Measurements from ENCODE around the gene ACIN1. TPM values are rescaled to one million over a fixed set of nuclear protein-coding genes. Genes with fewer than 3 reads are reported as not detected.

The ACIN1 gene
- total RNA-seq, 1 experiment from 2014 or later: 179 TPM

DNA sequence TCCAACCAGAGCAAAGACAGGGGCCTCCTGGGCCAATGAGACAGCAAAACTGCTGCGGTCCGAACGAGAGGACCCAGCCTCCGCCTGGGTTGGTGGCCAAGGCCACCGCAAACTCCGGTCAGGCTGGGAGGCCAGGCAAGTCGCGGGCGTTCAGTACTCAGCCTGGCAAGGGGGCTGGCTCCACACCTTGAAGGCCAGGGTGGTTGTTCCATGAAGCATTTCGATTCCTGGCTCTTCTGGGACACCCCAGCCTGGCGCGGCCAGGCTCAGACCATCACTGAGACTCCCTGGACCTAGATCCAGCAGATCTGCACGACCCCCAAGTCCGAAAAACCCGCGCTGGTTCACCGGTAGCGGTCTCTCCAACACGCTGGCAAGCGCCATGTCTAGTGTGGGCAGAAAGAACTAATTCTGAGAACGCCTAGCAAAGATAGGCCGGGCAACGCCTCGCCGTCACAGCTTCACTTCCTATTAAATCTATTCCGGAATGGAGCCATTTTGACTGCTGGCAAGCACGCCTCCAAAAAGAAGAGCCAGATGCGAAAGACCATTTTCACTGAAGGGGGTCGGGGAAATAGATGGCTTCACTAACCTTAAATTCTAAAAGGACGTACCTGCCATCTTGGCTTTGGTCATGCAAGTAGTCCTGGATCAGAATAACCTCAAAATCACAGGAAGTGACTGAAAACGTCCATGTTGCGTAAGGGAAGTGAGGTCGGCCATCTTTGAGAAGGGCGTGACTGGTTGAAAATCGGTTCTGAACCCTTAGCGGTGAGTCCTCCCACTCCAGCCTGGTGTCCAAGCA, 60.2 kb downstream of the ACIN1 start, which contains the start of gene PSMB5:
Gene PSMB5 (minus strand): TSS at position 403 of the 805 bp plus-strand sequence. CDS start 19 bp downstream, at position 384.
- Histone ChIP-seq H3K27me3 (ENCODE audit: insufficient read depth, low read length) (no peaks in the 10 kb centered on the region), H3K4me3 (replicated peaks in 1 of 2; ENCODE audit: low read depth in 1 of 2, low read length in 2 of 2) (peak within 1 kb of the TSS; percentile 84 to 98), H3K4me1 (ENCODE audit: control insufficient read depth in 1 of 2, insufficient read depth in 2 of 2, low read length in 2 of 2) (peaks cover 10 to 18% of the 10 kb centered on the region in 2 experiments; a peak in 3 of 4 replicates), H3K9ac (ENCODE audit: low read length) (peak within 1 kb of the TSS; percentile 96), H2AFZ (ENCODE audit: low read depth, low read length, poor library complexity, severe bottlenecking) (peak within 1 kb of the TSS; percentile 54), H3K9me2 (ENCODE audit: insufficient read depth) (no peaks in the 10 kb centered on the region), H3K36me3 (ENCODE audit: control insufficient read depth in 1 of 2, insufficient read depth in 2 of 2, low read length in 2 of 2) (peaks cover 16 to 29% of the 10 kb centered on the region in 2 experiments), H3K9me3 (ENCODE audit: control insufficient read depth in 1 of 2, insufficient read depth in 1 of 2, low read depth in 1 of 2, low read length in 2 of 2) (no peaks in the 10 kb centered on the region), H3K79me2 (ENCODE audit: insufficient read depth, low read length) (peaks cover 41% of the 10 kb centered on the region), H3K4me2 (ENCODE audit: low read length) (peak within 1 kb of the TSS; percentile 51), H3K27ac (ENCODE audit: low read depth, low read length) (peak within 1 kb of the TSS; percentile 84), H4K20me1 (ENCODE audit: insufficient read depth) (no peaks in the 10 kb centered on the region)
- TF ChIP-seq TCF7L2 (IDR thresholded peaks at IDR 0.05; ENCODE audit: borderline replicate concordance, extremely low read depth, insufficient read depth, insufficient read length) (no peak), ZFX (IDR thresholded peaks at IDR 0.05) (peak; percentile 92), POLR2A (IDR thresholded peaks at IDR 0.05; ENCODE audit: borderline replicate concordance, extremely low read depth, insufficient read depth, insufficient read length) (peak; percentile 85), EGR1 (IDR thresholded peaks at IDR 0.05; ENCODE audit: low read depth) (peak; percentile 96), JUND (IDR thresholded peaks at IDR 0.05) (no peak), CEBPB (IDR thresholded peaks at IDR 0.05; ENCODE audit: low read depth) (no peak; the same call in 1 of the 2 replicates), FOSL1 (IDR thresholded peaks at IDR 0.05; ENCODE audit: low read depth) (no peak), YY1 (IDR thresholded peaks at IDR 0.05; ENCODE audit: extremely low read depth, insufficient replicate concordance, low read depth, low read length) (peak; percentile 97), SIN3A (IDR thresholded peaks at IDR 0.05; ENCODE audit: low read depth) (peak; percentile 64; the same call in 1 of the 2 replicates), POLR2AphosphoS5 (IDR thresholded peaks at IDR 0.05; ENCODE audit: low read depth, low read length) (peak; percentile 88), CBX3 (IDR thresholded peaks at IDR 0.05; ENCODE audit: low read depth) (0 out of 2 replicates have a peak, but pooled peaks have one; percentile 51), ELF1 (IDR thresholded peaks at IDR 0.05; ENCODE audit: borderline replicate concordance, low read depth) (peak; percentile 63; the same call in 1 of the 2 replicates)
- TF ChIP-seq, protein P1, sequence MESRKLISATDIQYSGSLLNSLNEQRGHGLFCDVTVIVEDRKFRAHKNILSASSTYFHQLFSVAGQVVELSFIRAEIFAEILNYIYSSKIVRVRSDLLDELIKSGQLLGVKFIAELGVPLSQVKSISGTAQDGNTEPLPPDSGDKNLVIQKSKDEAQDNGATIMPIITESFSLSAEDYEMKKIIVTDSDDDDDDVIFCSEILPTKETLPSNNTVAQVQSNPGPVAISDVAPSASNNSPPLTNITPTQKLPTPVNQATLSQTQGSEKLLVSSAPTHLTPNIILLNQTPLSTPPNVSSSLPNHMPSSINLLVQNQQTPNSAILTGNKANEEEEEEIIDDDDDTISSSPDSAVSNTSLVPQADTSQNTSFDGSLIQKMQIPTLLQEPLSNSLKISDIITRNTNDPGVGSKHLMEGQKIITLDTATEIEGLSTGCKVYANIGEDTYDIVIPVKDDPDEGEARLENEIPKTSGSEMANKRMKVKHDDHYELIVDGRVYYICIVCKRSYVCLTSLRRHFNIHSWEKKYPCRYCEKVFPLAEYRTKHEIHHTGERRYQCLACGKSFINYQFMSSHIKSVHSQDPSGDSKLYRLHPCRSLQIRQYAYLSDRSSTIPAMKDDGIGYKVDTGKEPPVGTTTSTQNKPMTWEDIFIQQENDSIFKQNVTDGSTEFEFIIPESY (IDR thresholded peaks at IDR 0.05; ENCODE audit: extremely low read depth, insufficient replicate concordance, low read length): no peak
- TF ChIP-seq, protein P2, sequence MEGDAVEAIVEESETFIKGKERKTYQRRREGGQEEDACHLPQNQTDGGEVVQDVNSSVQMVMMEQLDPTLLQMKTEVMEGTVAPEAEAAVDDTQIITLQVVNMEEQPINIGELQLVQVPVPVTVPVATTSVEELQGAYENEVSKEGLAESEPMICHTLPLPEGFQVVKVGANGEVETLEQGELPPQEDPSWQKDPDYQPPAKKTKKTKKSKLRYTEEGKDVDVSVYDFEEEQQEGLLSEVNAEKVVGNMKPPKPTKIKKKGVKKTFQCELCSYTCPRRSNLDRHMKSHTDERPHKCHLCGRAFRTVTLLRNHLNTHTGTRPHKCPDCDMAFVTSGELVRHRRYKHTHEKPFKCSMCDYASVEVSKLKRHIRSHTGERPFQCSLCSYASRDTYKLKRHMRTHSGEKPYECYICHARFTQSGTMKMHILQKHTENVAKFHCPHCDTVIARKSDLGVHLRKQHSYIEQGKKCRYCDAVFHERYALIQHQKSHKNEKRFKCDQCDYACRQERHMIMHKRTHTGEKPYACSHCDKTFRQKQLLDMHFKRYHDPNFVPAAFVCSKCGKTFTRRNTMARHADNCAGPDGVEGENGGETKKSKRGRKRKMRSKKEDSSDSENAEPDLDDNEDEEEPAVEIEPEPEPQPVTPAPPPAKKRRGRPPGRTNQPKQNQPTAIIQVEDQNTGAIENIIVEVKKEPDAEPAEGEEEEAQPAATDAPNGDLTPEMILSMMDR (IDR thresholded peaks at IDR 0.05 in 2 of 3, conservative IDR thresholded peaks at IDR 0.05 in 1 of 3; ENCODE audit: borderline replicate concordance in 1 of 3, insufficient read depth in 1 of 3, low read depth in 2 of 3, low read length in 2 of 3): no peak
- intact Hi-C loops (cut with micrococcal nuclease): no loop called here
- ATAC-seq: peak; percentile 93
- ChIA-PET RAD21 (ENCODE audit: low non-redundant PET in 1 of 2, low total read pairs in 2 of 2, uncharacterized antibody in 2 of 2, unreplicated experiment in 2 of 2) (no interaction called here), POLR2A (interaction anchor here (1.2 kb wide), 1 partner anchor 27 kb away, joined by 4 read pairs; no protein-coding TSS in a partner anchor), CTCF (interaction anchor here (0.8 to 1.4 kb wide), 3 partner anchors 23 to 48 kb away, joined by 3 to 4 read pairs (median 4); no protein-coding TSS in a partner anchor)
- BruUV-seq (replicated peaks): no TSS peak
- peak; percentile 98 for DNase-seq (ENCODE audit: low read depth, low spot score)

All from HCT116 (cell line).